Forelimb muscle (tissue), 1 donor: ENCODE results near the gene DUS3L. TPM values are rescaled to one million over a fixed set of nuclear protein-coding genes. Genes with fewer than 3 reads are reported as not detected.
"Not testable (repeated sequence)": the region's sequence is repeated elsewhere in the genome, so short reads cannot be mapped to it uniquely, and the experiment has no call there.

ENCODE experiments used
- DNase-seq: peaks from one replicate; pipeline ENCODE4 v3.0.0-alpha.2; 2013; ENCODE audit warnings: low read depth
- polyA plus RNA-seq: library from polyadenylated mRNA; unstranded; fragments of 120-200 nt; gene quantifications from one replicate; pipeline ENCODE4 v1.2.1, GENCODE V29; 2013; ENCODE audit not compliant: insufficient read length

DUS3L gene
- polyA plus RNA-seq, 1 donor: 24.5 TPM

DNA sequence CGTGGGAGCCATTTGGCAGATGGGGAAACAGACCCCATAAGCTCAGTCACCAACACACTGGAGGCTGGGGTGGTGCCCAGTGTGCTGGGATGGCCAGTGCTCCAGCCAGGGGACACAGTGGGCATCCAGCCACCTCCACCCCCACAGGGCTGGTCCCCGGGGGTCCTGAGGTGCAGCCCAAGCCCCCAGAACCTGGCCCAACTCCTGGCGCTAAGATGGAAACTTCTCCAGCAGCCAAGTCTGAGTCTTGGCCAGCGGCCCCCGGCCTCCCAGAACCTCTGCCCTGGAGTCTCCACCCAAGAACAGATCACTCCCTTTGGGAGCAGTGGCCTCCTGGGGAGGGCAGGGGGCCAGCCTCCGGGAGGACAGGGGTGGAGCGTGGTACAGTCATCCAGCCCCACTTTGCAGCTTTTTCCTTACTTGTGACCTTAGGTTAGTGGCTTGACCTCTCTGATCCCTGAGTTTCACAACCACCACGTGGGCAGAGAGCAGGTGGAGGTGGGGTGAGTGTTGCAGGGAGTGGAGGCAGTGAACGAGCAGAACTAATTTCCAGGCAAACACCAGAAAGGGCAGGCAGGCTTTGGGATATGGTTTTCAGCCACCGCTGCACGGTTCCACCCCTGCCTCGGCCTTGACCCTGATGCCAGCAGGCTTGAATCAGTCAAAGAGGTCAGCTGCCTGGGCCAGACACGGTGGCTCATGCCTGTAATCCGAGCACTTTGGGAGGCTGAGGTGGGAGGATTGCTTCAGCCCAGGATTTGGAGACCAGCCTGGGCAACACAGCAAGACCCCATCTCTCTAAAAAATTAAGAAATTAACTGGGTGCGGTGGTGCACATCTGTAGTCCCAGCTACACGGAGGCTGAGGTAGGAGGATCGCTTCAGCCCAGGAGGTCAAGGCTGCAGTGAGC lies 9.7 kb upstream of the DUS3L start:
- no peak for DNase-seq

DNA sequence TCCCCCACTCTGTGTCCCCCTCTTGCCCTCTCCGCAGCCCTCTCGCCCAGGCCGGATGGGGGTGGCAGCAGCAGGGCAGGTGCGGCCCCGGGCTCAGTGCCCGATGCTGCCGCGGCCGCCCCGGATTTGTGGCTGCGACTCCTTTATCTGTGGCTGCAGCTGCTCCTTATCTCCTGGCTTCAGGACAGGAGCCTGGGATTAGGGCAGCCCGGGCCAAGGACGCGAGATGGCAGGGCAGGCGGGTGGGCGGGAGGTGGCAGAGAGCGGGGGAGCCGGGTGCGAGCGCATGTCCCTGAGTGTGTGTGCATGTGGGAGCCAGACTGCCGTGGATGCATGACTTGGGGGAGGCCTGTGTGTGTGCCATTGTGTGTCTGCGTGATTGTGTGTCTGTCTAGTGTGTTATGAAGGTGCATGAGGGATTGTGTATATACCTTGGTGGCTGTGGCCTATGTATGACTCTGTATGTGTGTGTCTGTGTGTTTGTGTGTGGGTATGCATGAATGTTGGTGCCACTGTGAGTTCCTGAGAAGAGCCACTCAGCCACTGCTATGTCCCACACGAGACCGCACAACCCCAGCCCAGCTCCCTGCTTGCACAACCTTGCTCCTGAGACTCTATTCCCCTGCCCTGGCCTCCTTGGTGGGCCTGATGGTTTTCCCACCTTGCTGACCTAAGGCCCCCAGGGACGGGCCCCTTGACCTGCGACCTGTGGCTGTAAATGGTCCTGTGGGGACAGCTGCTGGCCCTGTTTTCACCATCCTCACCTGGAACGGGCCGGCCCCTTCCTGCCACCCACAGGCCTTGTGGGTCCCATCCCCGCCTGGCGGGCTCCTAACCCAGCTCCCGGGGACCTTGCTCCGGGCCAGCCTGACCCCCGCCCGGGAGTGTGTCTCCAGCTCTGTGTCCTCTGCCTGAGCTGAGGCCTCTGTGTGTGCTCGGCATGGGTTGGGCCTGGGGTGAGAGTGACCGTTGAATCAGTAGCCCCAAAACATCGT lies 8.6 kb upstream of the DUS3L start:
- no peak for DNase-seq

GRCh38 chr19:5798244-5798643 lies 7.3 kb upstream of the DUS3L start:
- DNase-seq: no peak

- no peak for DNase-seq
Observed at GRCh38 chr19:5795382-5795919, 4.5 kb upstream of the DUS3L start.

- DNase-seq: no peak
Observed at GRCh38 chr19:5793188-5793587, 2.2 kb upstream of the DUS3L start.

DNA sequence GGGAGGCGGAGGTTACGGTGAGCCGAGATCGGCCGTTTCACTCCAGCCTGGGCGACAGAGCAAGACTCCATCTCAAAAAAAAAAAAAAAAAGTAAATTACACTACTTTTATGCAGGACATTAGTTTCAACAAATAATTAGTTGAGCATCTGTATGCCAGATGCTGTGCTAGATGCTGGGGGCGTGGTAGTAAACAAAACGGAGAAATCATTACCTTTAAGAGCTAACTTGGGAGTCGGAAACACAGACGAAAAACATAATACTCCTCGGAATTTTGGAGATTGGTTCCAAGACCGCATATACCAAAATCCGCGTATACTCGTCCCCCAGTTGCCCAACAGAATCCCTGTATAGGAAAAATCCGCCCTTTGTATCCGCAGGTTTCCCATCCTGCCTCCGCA lies 1.3 kb upstream of the DUS3L start:
- no peak for DNase-seq

DNA sequence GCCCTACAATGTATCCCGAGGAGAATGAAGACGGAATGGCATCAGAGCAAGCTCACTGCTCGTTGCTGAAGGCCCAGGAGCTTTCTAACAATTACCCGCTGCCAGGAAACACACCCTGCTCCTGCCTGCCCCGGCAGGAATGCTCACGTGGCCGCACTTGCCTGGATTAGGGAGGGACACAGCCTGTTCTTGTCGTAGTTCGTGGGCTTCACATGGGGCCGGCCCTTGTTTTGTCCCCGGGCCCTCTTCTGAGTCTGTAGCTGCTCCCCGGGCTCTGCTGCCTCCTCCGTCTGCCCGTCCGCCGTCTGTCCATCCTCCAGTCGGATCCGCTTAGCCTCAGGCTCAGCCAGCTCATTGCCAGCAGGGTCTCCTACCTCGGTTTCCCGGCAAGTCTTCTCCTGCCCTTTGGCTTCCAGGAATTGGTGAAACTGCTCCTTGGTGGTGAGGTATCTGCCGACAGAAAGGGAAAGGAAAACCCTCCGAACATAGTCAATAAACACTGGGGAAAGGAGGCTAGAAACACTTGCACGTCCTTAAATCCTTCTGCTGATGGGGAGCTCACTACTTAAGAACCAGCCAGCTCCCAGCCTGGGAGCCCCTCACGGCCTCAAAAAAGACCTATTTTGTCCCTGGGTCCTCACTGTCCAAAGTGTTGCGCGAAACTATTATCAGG lies 941 bp downstream of the DUS3L start:
- no peak for DNase-seq

DNA sequence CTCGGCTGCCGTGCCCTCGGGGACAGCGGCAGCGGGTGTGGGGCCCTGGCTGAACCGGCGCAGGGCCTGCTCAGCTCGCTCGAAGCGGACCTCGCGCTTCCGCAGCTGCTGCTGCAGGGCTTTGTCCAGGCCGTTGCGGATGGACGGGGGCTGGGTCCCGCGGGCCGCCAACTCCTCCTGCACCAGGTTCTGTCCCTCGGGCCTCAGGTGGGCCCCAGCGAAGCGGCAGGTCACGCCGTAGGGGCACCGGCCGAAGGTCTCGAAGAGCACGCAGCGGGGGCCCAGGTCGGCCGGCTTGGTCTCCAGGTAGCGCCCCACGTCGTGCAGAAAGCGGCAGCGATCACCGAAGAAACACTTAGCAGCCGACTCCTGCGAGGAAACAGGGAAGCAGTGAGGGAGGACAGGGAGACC lies 1.6 kb downstream of the DUS3L start:
- no peak for DNase-seq

GRCh38 chr19:5788422-5788821 lies 2.5 kb downstream of the DUS3L start:
- no peak for DNase-seq

DNA sequence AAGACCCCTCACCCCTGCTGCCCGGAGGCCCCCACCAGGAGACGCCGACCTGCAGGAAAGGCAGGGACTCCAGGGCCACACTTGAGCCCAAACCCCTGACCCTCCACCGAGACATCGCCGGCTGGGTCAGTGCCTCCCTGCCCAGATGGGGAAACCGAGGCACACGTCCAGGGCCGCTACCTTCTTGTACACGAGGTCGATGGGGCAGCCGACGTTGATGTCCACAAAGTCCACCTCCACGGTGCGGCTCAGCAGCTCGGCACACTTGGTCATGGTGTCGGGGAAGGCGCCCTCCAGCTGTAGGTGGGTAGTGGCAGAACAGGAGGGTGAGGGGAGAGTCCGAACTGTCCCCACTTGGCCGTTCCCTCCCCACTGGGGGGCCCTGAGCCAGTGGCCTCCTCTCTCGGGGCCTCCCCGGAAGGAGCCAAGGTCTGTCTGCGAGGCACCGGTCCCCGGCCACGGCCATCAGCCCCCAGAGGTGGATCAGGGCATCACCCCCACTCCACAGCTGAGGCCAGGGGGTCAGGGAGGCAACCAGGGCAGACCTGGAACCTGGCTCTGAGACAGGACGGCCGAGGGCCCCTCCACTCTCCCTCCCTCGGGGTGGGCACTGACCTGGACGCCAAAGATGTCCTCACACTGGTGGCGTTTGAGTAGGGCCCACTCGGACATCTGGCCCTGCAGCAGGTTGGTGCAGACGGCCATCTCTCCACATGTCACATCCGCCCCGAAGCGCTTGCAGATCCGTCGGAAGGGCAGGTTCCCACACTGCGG lies 3.4 kb downstream of the DUS3L start:
- no peak for DNase-seq

DNA sequence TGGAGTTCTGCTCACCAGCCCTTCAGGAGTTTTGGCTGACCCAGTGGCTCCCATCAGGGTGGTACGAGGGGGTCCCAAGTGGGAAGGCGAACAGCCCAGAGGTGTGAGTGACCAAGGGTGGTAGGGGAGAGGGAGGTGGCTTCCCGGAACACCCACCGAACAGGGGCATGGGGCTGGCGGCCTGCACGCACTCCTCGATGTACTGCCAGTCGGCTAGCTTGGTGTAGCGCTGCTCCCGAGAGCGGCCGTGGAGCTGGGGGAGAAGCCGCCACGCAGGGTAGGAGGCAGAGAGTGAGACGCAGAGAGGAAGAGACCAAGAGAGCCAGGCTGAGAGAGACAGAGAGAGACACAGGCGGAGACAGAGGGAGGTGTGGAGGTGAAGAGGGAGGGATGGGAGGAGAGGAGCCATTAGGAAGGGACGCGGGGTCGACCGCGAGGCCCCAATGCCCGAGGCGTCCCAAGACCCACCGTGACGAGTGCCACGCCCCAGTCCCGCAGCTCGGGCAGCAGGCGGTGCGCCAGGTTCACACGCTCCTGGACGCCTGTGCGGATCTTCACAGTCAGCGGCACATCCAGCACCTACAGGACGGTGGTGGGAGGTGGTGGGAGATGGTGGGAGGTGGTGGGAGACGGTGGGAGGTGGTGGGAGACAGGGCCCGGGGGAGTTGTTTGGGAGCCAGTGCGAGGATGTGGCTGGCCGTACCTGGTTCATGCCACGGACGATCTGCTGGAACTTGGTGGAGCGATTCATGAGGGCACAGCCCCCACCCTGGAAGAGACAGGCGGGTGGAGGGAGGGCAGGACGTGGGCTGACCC lies 4.2 kb downstream of the DUS3L start:
- DNase-seq: no peak

DNA sequence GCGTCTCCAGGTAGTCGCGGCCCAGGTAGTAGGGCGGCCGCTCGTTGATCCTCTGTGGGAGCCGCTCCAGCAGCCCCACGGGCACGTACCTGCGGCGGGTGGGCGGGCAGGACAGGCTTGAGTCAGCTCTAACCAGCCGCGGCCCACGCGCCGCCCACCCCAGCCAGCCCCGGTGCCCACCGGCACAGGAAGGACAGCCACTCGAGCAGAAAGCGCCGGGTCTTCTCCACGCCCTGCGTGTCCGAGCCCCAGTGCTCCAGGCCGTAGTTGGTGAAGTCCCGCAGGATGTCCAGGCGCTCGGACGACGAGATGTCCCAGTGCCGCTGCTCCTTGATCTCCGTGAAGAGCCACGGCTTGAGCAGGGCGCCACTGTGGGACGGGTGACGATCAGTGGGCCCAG lies 5.5 kb downstream of the DUS3L start:
- DNase-seq: no peak

DNA sequence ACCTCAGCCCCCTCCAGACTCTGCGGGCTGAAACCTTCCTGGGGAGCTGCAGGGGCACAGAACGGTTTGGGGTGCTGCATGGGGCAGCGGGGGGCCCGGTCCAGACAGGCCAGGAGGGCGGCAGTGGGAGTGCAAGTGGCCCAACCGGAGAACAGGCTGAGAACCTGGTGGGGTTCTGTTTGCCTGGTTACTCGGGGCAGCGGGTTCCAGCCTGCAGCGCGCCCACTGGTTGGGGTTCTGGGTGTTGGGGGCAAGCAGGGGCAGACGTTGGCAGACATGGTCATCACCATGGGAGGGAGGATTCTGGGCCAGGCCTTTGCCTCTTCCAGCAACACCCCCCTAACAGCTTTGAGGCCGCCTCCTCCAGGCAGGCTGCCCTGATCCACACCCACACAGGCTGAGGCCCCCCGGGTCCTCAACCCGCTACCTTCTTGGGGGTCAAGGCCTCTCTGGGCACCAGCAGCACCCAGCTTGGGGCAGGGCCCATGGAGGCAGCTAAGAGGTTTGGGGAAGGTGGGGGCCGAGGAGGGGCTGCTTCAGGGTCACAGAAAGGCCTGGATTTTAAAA lies 6.3 kb downstream of the DUS3L start, which contains the start of gene PRR22:
PRR22 (minus strand) TSS at position 166 of the 567 bp plus-strand sequence; CDS start at position 80, 86 bp downstream.
- DNase-seq: no peak

DNA sequence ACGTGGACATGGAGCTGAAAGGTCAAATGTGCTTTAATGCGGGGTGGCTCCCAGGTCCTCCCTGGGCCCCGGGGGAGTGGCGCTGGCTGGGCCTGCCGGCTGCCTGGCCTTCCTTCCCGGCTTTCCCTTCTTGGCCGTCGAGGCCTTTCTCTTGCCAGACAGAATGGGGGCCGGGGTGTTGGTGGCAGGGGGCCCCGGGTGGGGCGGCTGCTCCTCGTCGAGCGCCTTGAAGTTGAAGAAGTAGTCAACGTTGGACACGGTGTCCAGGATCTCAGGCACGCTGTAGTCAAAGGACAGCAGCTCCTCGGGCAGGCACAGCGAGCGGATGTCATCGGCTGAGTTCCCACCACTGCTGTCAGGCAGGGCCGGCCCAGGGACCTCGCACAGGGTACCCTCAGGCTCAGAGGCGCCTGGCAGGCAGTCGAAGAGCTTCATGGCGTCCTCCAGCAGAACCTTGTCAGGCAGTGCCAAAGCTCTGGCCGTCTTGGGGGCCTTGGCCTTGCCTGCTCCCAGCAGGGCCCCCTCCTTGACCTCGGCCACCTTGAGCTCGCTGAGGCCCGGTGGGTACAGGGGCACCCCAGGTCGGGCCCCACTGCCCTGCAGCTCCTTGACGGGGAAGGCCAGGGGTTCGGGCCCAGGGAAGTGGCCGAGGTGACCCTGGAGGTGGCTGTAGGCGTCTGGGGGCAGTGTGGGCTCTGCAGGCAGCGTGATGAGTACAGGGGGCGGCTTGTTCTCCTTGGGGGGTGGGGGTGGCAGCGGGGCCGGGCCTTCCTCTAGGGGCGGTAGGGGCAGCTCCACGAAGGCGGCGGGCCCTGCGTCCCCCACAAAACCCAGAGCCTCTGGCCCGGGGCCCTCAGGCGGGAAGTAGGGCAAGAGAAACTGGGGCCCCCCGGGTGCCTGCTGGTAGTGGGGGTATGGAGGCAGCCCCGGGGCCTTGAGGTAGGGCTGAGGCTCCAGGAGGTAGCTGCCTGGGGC lies 7.7 kb downstream of the DUS3L start:
- no peak for DNase-seq

DNA sequence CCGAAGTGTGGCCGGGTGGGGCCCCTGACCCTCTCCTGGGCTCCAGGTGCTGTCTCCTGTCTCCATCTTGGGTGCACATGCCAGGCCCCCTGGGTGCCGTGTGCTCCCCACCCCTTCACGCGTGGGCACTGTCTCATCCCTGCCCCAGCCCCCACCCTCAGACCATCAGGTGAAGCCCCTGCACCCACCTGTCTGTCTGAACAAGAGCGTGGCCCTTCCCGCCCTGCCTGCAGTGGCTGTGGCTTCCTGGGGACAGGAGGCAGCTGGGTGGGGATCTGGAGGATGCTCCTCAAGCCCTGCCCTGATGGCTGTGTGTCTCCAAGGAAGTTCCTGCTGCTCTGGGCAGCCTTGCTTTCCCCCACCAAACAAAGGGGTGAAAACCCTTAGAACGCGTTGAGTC lies 8.6 kb downstream of the DUS3L start:
- DNase-seq: no peak

DNA sequence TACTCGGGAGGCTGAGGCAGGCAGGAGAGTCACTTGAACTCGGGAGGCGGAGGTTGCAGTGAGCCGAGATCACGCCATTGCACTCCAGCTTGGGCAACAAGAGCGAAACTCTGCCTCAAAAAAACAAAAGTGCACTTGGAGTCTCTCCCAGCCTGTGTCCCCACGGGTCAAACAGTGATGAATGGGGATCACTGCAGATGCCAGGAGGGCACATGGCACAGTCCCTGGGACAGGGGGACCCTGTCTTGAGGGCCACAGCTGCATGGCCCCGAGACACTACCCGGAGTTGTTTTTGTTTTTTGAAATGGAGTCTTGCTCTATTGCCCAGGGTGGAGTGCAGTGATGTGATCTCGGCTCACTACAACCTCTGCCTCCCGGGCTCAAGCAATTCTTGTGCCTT lies 10.0 kb downstream of the DUS3L start:
- DNase-seq: not testable (repeated sequence)

DNA sequence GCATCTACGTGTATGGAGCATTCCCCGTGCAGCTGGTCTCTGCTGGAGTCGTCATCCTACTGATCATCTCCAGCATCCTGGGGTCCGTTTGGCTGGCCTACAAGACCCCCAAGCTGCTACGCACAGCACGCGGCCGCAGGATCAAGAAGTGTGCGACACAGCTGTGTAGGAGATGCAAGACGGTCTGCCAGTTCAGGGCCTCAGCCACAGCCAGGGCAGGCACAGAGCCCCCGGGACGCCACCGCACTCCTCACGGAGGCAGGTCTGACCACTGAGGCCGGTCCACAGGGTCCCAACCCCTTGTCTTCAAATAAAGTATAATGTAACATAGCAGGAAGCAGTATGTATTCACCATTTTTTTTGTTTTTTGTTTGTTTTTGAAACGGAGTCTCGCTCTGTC lies 12.6 kb downstream of the DUS3L start:
- no peak for DNase-seq

GRCh38 chr19:5775668-5776309 lies 15.2 kb downstream of the DUS3L start:
- no peak for DNase-seq
